Smooth muscle cell (in vitro differentiated cells): ENCODE results near the gene SS18L1. TPM values are rescaled to one million over a fixed set of nuclear protein-coding genes. Genes with fewer than 3 reads are reported as not detected.

Source experiments
- DNase-seq: peaks from one replicate; lab custom pipeline; 2025; ENCODE audit not compliant: unreplicated experiment; lab: John Stamatoyannopoulos, UW
- H2AFZ ChIP-seq: fragments of 200-600 bp; sonication (generic); 2 replicates; pipeline ENCODE4 v1.6.0; 2016; ENCODE audit warnings: antibody characterized with exemption, low read depth, mild to moderate bottlenecking
- H3F3A ChIP-seq: fragments of 200-600 bp; sonication (generic); 2 replicates; pipeline ENCODE4 v1.6.0; 2017; ENCODE audit warnings: antibody characterized with exemption, low read depth
- H3K27ac ChIP-seq: fragments of 200-600 bp; sonication (generic); 2 replicates; pipeline ENCODE4 v1.5.1; 2016; ENCODE audit warnings: low read depth, mild to moderate bottlenecking
- H3K27me3 ChIP-seq: fragments of 200-600 bp; sonication (generic); 2 replicates; pipeline ENCODE4 v1.6.1; 2016; ENCODE audit warnings: low read depth, mild to moderate bottlenecking
- H3K36me3 ChIP-seq: fragments of 200-600 bp; sonication (generic); 2 replicates; pipeline ENCODE4 v1.5.1; 2016; ENCODE audit warnings: low read depth
- H3K4me1 ChIP-seq: fragments of 200-600 bp; sonication (generic); 2 replicates; pipeline ENCODE4 v1.5.1; 2016; ENCODE audit warnings: low read depth
- H3K4me2 ChIP-seq: fragments of 200-600 bp; sonication (generic); 2 replicates; pipeline ENCODE4 v1.6.0; 2016; ENCODE audit warnings: mild to moderate bottlenecking
- H3K4me3 ChIP-seq: fragments of 200-600 bp; sonication (generic); 2 replicates; pipeline ENCODE4 v1.5.1; 2016; ENCODE audit warnings: mild to moderate bottlenecking
- H3K79me2 ChIP-seq: fragments of 200-600 bp; sonication (generic); 2 replicates; pipeline ENCODE4 v1.6.0; 2016; ENCODE audit warnings: low read depth, mild to moderate bottlenecking
- H3K9ac ChIP-seq: fragments of 200-600 bp; sonication (generic); 2 replicates; pipeline ENCODE4 v1.6.0; 2016; ENCODE audit warnings: low read depth
- H3K9me3 ChIP-seq: fragments of 200-600 bp; sonication (generic); replicated peaks from 2 replicates; pipeline ENCODE4 v1.5.1; 2016; ENCODE audit warnings: low read depth
- H4K20me1 ChIP-seq: fragments of 200-600 bp; sonication (generic); 2 replicates; pipeline ENCODE4 v1.6.0; 2016; ENCODE audit warnings: low read depth
- CTCF ChIP-seq: fragments of 200-600 bp; sonication (generic); IDR thresholded peaks from 2 replicates; pipeline ENCODE4 v1.5.1; 2017; ENCODE audit warnings: borderline replicate concordance, mild to moderate bottlenecking, antibody characterized with exemption; ENCODE audit not compliant: insufficient read depth, poor library complexity, severe bottlenecking
- WGBS: methylation state at CpG from one replicate; pipeline ENCODE4 v1.1.7; 2016; ENCODE audit warnings: low lambda C conversion rate; 5-methylcytosine and 5-hydroxymethylcytosine counted together
- polyA plus RNA-seq: library from polyadenylated mRNA; unstranded; fragments of >200 nt; fragmentation: Nextera tagmentation; extraction: Ambion mirVana; gene quantifications from 2 replicates; pipeline ENCODE4 v1.2.1, GENCODE V29; 2016
- total RNA-seq: library from RNA; depleted of rRNA; stranded (reverse); fragments of >200 nt; gene quantifications from 2 replicates; pipeline ENCODE4 v1.2.3, GENCODE V29; 2014

The SS18L1 gene
- total and polyA plus RNA-seq, 2 experiments from 2014 or later, result 2.3 to 10.1 TPM

- no peak for DNase-seq
- 91% methylated on average over 19 of the region's 19 CpGs for WGBS
- Histone ChIP-seq H3K9me3 (no peaks in the 10 kb centered on the region), H3F3A (peaks cover 12% of the 10 kb centered on the region), H2AFZ (no peak overlapping the region), H3K4me2 (no peak overlapping the region), H3K36me3 (no peaks in the 10 kb centered on the region), H3K9ac (no peak overlapping the region), H3K27ac (no peak overlapping the region), H3K4me3 (no peak overlapping the region), H3K79me2 (peaks cover 6% of the 10 kb centered on the region), H3K27me3 (no peaks in the 10 kb centered on the region), H4K20me1 (no peaks in the 10 kb centered on the region), H3K4me1 (peaks cover 8% of the 10 kb centered on the region)
- no peak for TF ChIP-seq CTCF
Measured at GRCh38 chr20:62178316-62179161, 35.0 kb downstream of the SS18L1 start.

- no peak for DNase-seq
- H3F3A ChIP-seq, result peaks cover 12% of the 10 kb centered on the region
- no peaks in the 10 kb centered on the region for H3K9me3 ChIP-seq
- no peak overlapping the region for H3K27ac ChIP-seq
- H3K27me3 ChIP-seq, result no peaks in the 10 kb centered on the region
- H3K9ac ChIP-seq, result no peak overlapping the region
- no peak overlapping the region for H3K4me2 ChIP-seq
- peaks cover 11% of the 10 kb centered on the region for H3K4me1 ChIP-seq
- WGBS, result 97% methylated on average over 7 of the region's 14 CpGs
- H3K36me3 ChIP-seq, result no peaks in the 10 kb centered on the region
- H2AFZ ChIP-seq, result no peak overlapping the region
- no peak overlapping the region for H3K4me3 ChIP-seq
- peaks cover 12% of the 10 kb centered on the region for H3K79me2 ChIP-seq
- no peaks in the 10 kb centered on the region for H4K20me1 ChIP-seq
- no peak for TF ChIP-seq CTCF
Measured at GRCh38 chr20:62179162-62179504, 35.6 kb downstream of the SS18L1 start.

GRCh38 chr20:62181808-62182207 is 38.2 kb downstream of the SS18L1 start:
- peak overlapping the region; percentile 86 for H3K27ac ChIP-seq
- DNase-seq, result no peak
- H3K36me3 ChIP-seq, result no peaks in the 10 kb centered on the region
- no peaks in the 10 kb centered on the region for H3K27me3 ChIP-seq
- WGBS, result 93% methylated on average over 2 of the region's 2 CpGs
- H3K4me2 ChIP-seq, result peak overlapping the region; percentile 100
- peaks cover 12% of the 10 kb centered on the region for H3F3A ChIP-seq
- H3K9ac ChIP-seq, result peak overlapping the region; percentile 99
- H3K4me1 ChIP-seq, result peaks cover 11% of the 10 kb centered on the region
- H2AFZ ChIP-seq, result no peak overlapping the region
- H3K4me3 ChIP-seq, result peak overlapping the region; percentile 87
- peaks cover 35% of the 10 kb centered on the region for H3K79me2 ChIP-seq
- H4K20me1 ChIP-seq, result peaks cover 3% of the 10 kb centered on the region
- no peak for TF ChIP-seq CTCF
- no peaks in the 10 kb centered on the region for H3K9me3 ChIP-seq
